NB4 (cell line): Measurements from ENCODE around the gene BMF.

Experiments used
- CTCF ChIP-seq: IDR thresholded peaks from one replicate; pipeline ENCODE4 v1.5.1; 2012; ENCODE audit warnings: low read depth, low read length
- MAX ChIP-seq: IDR thresholded peaks from 2 replicates; pipeline ENCODE4 v1.6.1; 2011; ENCODE audit warnings: low read depth, low read length
- MYC ChIP-seq: IDR thresholded peaks from 2 replicates; pipeline ENCODE4 v1.6.1; 2011; ENCODE audit warnings: low read depth, low read length
- POLR2A ChIP-seq: IDR thresholded peaks from 2 replicates; pipeline ENCODE4 v1.6.1; 2011; ENCODE audit warnings: mild to moderate bottlenecking; ENCODE audit not compliant: insufficient read length; ENCODE audit errors: extremely low read depth

DNA sequence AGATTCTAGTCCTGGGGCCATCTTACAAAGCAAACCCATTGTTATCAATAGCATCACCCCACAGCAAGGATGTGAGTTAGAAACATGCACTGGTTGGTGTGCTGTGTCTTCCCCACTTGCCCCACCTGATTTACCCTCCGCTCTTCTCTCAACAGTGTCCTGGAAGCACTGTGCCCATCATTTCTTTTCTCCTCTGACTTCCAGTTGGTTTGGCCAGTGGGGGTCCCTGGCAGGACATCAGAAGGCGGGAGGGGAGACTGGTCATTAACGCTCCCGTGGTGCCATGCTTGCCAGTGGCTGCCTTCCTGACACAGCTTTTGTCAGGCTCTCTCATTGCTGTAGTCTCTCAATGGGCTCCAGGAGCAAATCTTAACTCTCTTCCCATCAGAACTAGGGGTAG, 40.7 kb upstream of the BMF start:
- TF ChIP-seq CTCF (no peak), MAX (no peak), MYC (no peak), POLR2A (no peak)
